NCI-H774 (cell line): ENCODE measurements around the gene CGGBP1.
"Not testable (repeated sequence)": the region's sequence is repeated elsewhere in the genome, so short reads cannot be mapped to it uniquely, and the experiment has no call there.

Experiments used
- DNase-seq: peaks from one replicate; lab custom pipeline; 2025; lab: John Stamatoyannopoulos, UW

Gene CGGBP1

DNA sequence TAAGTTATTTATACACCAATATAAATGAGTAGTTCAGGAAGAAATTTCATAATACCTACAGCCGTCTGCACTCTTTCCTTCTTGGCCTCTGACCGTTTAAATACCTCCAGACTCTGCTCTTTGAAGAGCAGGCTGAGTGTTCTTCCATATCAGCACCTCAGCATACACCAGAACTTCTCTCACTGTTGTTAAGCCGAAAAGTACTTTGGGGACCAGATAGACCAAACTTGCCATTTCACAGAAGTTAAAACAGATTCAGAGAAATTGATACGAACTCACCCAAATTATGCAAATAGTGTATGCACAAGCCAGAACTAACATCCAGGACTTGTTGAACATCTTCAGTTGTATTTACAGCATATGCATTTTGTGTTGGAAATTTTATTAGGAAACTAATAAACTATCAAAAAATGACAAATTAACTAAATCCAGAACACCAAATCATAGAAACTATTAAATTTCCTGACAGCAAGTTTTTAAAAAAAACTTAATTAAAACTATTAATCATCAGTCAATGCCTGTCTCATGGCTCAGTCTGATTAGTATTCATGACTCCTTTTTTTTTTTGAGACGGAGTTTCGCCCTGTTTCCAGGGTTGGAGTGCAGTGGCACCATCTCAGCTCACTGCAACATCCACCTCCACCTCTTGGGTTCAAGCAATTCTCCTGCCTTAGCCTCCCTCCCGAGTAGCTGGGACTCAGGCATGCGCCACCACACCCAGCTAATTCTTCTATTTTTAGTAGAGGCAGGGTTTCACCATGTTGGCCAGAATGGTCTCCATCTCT lies 24.1 kb downstream of the CGGBP1 start:
- no peak for DNase-seq

DNA sequence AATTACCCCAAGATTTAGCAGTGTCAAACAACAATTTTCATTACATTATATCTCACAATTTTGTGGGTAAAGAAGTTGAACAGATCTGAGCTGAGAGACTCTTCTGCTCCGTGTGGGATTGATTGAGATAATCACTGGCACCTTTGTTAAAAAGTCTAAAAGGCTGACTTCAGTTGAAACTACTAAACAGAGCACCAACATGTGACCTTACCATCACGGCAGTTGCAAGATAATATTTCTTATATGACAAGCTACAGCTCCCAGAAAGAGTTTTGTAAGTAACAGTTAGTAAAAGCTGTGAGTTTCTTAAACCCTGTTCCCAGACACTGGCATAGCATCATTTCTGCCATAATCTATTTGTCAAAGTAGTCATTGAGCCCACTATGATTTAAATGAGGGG lies 25.0 kb downstream of the CGGBP1 start:
- DNase-seq: no peak

DNA sequence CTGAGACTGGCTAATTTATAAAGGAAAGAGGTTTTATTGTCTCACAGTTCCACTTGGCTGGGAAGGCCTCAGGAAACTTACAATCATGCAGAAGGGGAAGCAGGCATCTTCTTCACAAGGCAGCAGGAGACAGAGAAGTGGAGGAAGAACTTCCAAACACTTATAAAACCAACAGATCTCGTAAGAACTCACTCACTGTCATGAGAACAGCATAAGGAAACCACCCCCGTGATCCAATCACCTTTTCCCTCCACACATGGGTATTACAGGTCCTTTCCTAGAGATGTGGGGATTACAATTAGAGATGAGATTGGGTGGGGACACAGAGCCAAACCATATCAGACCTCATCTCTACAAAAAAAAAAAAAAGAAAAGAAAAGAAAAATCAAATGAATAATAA lies 25.7 kb downstream of the CGGBP1 start:
- no peak for DNase-seq

DNA sequence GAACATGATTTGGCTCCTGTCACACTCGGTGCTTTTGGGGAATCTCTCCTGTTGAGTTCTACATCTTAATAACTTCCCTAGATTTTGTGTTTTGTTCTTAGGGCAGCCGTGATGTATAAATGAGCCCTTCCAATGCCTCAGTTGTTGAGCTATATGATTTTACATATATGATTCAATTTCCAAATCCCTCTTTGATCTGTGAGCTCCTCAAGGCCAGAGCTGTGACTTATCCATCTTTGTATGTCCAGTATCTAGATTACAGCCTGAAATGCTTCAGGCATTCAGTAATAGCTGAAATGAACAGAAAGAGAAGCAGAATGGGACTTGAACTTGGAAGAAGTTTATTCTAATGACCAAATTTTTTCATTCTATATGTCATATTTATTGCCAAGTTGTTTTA lies 26.6 kb downstream of the CGGBP1 start:
- no peak for DNase-seq

DNA sequence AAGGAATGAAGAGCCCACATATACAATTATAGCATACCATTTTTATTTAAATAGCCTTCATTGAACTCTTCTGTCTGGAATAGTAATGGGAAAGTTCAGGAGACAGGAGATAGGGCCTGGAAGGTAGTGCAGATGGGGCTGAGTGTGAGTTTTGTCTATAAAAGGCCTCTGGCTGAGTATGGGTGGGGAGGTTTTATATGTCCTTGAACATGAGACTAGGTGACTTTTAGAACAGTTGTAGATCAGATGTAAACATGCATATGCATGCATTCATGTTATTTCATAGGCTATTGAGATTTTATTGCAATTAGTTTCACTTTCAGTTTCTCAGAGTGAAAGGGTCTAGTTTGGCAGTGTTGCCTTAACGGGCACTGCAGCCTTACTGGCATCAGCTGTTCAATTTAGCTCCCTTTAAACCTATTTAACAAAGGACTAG lies 27.1 kb downstream of the CGGBP1 start:
- no peak for DNase-seq

DNA sequence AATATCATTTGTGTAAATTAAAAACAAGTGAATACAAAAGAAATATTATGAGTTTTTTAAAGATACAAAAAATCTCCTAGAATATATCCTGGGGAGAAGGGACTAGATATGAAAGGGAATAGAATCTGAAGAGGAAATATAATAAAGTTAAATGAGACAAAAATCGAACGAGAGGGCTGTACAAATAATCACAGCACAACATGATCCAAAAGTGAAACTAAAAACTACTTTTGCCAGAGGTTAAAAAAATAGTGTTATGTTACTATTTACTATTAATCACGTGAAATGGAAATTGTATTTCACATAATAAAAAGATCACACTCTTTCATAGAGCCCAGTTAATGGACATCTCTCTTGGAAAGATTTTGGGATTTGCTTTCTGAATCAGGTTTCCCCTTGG lies 28.6 kb downstream of the CGGBP1 start:
- DNase-seq: no peak

DNA sequence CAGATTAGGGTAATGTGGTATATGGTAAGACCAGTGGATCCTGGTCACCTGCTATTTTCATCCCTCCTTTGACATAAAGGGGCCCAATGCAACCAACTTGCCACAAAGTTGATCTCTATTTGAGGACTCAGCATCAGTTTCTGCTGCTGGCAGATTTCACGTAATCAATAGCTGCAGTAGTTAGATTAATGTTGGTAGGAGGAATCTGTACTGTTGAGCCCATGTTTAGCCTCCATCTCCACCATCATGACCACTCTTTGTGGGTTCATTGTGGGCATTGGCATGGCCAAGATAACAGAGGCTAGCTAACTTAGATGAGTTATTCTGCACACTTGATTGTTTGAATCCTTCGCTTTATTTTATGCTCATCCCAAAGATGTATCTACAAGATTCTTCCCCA lies 29.9 kb downstream of the CGGBP1 start:
- DNase-seq: no peak

DNA sequence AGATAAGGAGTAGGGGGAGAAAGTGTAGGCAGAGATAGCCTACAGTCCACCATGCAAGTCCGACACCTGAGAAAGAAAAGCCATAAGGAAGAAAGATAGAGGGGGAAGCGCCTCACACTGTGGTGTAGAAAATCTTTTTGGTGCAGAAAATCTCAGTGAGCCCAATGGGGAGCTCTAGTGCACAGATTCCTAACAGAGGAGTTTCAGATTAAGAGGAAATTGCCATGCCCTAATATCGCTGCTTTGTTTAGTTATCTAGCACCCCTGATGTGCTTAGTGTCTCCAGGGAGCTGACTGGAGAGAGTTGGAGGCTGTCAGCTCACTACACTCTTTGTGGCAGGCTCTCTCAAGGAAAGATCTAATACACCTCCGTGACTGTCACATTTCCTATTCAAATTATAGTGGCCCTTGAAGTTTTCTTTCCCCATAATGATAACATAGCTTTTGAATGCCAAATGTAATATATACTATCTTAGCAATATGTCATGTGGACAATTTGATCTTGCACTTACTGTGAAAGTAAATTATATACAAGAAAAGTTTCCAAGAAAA lies 33.7 kb downstream of the CGGBP1 start:
- no peak for DNase-seq

DNA sequence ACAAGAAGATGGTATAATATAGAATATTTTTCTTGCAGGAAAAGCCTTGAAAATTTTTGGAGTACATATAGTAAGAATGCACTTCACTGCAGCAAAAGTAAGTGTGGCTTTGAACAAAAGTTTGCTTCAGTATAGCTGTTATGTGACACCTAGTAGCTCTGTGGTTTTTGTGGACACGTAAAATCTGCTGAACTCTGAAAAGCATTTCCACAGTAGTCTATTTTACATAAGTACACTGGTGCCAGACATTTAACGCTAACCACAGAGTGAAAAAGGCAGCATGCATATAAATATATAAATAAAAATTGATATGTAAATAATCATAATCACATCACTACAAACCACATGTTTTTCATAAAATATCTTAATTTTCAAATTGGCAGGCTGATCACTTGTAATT lies 39.8 kb downstream of the CGGBP1 start:
- no peak for DNase-seq

DNA sequence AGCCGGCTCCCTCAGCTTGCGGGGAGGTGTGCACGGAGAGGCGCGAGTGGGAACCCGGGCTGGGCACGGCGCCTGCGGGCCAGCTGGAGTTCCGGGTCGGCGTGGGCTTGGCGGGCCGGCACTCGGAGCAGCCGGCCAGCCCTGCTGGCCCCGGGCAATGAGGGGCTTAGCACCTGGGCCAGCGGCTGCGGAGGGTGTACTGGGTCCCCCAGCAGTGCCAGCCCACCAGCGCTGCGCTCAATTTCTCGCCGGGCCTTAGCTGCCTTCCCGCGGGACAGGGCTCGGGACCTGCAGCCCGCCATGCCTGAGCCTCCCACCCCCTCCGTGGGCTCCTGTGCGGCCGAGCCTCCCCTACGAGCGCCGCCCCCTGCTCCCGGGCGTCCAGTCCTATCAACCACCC lies 43.1 kb downstream of the CGGBP1 start:
- not testable (repeated sequence) for DNase-seq

DNA sequence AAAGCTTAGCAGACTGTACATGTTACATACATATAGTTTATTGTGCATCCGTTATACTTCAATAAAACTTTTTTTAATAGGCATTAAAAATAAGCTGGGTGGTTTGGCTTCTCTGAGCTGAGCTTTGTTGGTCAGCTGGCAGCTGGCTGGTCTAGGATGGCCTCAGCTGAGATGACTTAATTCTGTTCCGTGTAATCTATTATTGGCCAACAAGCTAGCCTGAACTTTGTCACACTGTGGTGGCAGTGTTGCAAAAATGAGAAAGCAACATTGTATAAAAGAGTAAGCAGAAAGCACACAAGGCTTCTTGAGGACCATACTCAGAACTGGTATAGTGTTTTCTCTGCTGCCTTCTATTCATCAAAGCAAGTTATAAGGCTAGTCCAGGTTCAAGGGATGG lies 45.2 kb downstream of the CGGBP1 start:
- DNase-seq: no peak

DNA sequence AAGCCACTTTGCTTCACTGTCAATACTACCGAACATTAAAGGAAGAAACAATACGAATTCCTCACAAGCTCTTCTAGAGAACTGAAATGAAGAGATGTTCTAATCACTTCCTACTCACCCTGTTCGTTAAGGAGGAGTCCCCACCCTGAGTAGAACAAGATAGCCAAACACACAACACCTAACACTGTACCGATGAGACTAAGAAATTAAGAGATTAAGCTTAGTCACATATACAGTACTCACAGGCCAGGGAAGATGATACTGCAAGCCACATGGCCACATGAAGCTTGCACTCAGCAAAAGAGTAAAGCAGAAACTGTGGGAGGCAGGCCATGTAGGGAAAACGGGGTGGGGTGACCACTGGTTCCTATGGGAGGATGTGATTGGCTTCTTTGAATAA lies 48.0 kb downstream of the CGGBP1 start:
- DNase-seq: no peak

DNA sequence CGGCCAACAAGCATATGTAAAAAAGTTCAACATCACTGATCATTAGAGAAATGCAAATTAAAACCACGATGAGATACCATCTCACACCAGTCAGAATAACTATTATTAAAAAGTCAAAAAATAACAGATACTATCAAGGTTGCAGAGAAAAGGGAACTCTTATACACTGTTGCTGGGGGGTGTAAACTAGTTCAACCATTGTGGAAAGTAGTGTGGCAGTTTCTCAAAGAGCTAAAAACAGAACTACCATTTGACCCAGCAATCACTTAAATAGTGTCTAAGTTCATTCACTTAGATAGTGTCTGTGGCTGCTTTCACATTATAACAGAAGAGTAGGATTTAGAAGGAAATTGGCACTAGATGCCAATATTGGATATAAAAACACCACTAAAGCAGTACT lies 49.7 kb downstream of the CGGBP1 start:
- no peak for DNase-seq

DNA sequence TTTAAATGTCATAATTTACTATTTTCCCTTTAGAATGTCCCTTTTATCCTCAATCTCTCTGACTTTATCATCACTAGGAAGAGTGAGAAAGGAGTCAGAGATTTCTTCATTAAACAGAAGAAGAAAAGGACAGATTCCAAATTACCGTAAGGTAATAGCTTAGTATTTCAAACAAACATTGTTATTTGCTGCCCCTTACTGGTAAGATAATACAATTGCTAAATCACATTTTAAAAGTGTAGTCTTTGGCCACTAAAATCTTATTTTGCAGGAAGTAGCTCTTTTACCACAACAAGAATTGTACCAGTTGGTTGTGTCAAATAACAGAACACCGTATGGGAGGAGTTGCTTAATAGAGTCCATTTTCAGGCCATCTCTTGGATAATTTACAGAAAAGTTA lies 53.7 kb downstream of the CGGBP1 start:
- DNase-seq: no peak

DNA sequence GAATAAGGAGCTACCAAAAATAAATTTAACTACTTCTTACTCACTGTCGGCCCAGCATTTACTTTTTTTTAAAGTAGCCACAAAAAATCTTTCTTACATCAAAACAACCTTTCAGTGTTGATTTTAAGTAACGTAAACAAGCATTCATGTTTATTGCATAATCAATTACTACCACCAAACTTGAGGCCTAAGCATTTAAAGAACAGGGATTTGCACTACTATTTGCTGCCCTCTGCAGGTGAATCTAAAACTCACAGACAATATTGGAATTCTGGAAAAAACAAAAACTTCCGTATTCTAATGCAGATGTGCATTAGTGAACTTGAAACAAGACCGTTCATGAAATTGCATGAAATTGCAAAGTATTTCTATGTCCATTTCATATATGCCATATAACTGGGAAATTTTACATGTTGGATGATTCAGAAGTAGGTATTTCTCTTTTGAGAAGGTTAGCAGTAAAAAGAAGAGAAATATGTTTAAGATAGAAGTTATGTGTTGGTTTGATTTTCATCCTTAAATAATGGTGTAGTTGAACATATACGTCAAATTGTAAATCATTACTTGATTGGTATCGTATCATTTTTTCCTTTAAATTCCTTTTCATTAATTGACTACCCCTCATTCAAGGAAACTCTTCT lies 55.6 kb downstream of the CGGBP1 start:
- DNase-seq: no peak

DNA sequence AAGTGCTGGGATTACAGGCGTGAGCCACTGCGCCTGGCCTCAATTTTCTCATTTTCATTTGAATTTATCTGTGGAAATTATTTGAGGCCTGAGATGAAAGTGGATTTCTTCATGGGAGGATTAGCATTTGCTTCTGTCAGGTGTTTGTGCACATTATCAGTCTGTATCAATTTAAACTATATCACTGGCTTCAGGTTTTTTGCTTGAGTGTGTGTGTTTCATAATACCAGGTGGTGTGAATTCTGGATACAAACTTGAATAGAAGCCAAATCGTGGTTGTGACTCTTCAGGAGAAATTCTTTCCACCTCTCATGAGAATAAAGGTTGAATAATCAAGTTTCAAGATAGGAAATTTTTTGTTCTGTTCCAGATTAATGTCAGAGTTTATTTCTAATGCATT lies 56.4 kb downstream of the CGGBP1 start:
- no peak for DNase-seq
